Measurements from ENCODE around the gene SLFN5.

Gene SLFN5

GRCh38 chr17:35214631-35215273 is 28.1 kb upstream of the SLFN5 start:
- DNase-seq (ENCODE audit: low spot score) = no peak
- no peak for TF ChIP-seq CTCF (IDR thresholded peaks at IDR 0.05; ENCODE audit: borderline replicate concordance, control extremely low read depth, extremely low read depth, insufficient read depth, missing control alignments)
- in situ Hi-C loops (cut with MboI; ENCODE audit: low sequenced_read_pairs, unreplicated experiment) = no loop called here

GRCh38 chr17:35217107-35217506 is 25.8 kb upstream of the SLFN5 start:
- TF ChIP-seq CTCF (IDR thresholded peaks at IDR 0.05; ENCODE audit: borderline replicate concordance, control extremely low read depth, extremely low read depth, insufficient read depth, missing control alignments) = no peak
- in situ Hi-C loops (cut with MboI; ENCODE audit: low sequenced_read_pairs, unreplicated experiment) = no loop called here
- DNase-seq (ENCODE audit: low spot score) = no peak

GRCh38 chr17:35218915-35219314 is 24.0 kb upstream of the SLFN5 start:
- DNase-seq (ENCODE audit: low spot score) = no peak
- no peak for TF ChIP-seq CTCF (IDR thresholded peaks at IDR 0.05; ENCODE audit: borderline replicate concordance, control extremely low read depth, extremely low read depth, insufficient read depth, missing control alignments)
- in situ Hi-C loops (cut with MboI; ENCODE audit: low sequenced_read_pairs, unreplicated experiment) = no loop called here

- no peak for DNase-seq (ENCODE audit: low spot score)
- in situ Hi-C loops (cut with MboI; ENCODE audit: low sequenced_read_pairs, unreplicated experiment) = no loop called here
- TF ChIP-seq CTCF (IDR thresholded peaks at IDR 0.05; ENCODE audit: borderline replicate concordance, control extremely low read depth, extremely low read depth, insufficient read depth, missing control alignments) = no peak
Measured at GRCh38 chr17:35222452-35222851, 20.4 kb upstream of the SLFN5 start.

GRCh38 chr17:35224436-35224835 is 18.4 kb upstream of the SLFN5 start:
- no peak for TF ChIP-seq CTCF (IDR thresholded peaks at IDR 0.05; ENCODE audit: borderline replicate concordance, control extremely low read depth, extremely low read depth, insufficient read depth, missing control alignments)
- in situ Hi-C loops (cut with MboI; ENCODE audit: low sequenced_read_pairs, unreplicated experiment) = no loop called here
- DNase-seq (ENCODE audit: low spot score) = no peak

GRCh38 chr17:35227546-35227945 is 15.3 kb upstream of the SLFN5 start:
- DNase-seq (ENCODE audit: low spot score) = no peak
- no peak for TF ChIP-seq CTCF (IDR thresholded peaks at IDR 0.05; ENCODE audit: borderline replicate concordance, control extremely low read depth, extremely low read depth, insufficient read depth, missing control alignments)
- in situ Hi-C loops (cut with MboI; ENCODE audit: low sequenced_read_pairs, unreplicated experiment) = no loop called here

Measured in GM13976 (cell line).